NCI-H748 treated with DMSO at 0.1 percent for 48 hours (cell line): ENCODE data around the gene CCL3.
"Not testable (repeated sequence)": the region's sequence is repeated elsewhere in the genome, so short reads cannot be mapped to it uniquely, and the experiment has no call there.

Experiments
- DNase-seq: peaks from one replicate; lab custom pipeline; 2025; lab: John Stamatoyannopoulos, UW

Gene CCL3

DNA sequence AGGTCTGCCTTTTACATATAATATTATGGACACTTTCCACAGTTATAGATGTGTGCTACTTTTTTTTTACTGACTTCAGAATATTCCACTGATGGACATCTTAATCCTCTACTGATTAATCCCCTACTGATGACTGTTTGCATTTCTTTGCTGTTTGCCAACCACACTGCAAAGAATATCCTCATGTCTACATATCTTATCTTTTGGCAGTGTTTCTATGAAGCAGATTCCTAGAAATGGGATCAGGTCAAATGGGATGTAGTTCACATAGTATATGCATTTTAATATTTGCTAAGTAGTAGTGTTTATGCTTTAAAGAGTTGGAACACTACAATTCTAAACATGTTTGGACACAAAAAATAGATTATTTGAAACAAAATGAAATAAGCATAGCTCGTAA is 3.2 kb downstream of the CCL3 start:
- DNase-seq: no peak

DNA sequence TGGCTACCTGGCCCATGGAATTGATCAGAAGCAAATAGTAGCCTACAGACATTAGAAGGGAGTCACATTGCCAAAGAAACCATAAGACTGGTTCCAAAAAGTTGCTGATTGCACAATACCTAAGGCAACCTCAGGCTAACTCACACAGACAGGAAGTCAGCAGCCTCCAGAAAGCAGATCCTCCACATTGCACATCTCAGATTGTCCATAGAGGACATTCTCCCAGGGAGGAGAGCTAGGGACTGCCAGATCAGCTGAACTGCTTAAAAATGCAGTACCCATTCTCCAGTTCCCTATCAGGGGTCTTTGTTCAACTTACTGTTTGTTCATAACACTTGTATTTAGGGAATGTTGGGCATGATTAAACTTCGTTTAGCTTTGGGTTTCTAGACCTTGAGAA is 4.2 kb downstream of the CCL3 start:
- no peak for DNase-seq

DNA sequence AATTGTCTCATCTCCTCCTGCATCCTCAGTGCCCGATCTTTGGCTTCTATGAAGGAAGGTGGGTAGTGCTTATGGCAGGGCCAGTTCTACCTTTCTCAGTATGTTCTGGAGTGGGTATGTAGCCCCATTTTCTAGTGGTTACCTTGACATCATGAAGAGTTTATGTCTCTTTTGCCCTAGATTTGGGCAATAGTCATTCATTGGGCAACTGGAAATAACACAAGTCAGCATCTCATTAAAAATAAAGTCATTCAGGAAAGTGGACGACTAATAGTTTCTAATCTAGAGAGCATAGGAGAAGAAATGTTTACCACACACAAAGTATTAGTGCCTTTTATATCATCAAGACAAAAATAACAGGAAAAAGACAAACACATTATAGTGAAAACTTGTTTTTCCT is 6.3 kb downstream of the CCL3 start:
- not testable (repeated sequence) for DNase-seq

DNA sequence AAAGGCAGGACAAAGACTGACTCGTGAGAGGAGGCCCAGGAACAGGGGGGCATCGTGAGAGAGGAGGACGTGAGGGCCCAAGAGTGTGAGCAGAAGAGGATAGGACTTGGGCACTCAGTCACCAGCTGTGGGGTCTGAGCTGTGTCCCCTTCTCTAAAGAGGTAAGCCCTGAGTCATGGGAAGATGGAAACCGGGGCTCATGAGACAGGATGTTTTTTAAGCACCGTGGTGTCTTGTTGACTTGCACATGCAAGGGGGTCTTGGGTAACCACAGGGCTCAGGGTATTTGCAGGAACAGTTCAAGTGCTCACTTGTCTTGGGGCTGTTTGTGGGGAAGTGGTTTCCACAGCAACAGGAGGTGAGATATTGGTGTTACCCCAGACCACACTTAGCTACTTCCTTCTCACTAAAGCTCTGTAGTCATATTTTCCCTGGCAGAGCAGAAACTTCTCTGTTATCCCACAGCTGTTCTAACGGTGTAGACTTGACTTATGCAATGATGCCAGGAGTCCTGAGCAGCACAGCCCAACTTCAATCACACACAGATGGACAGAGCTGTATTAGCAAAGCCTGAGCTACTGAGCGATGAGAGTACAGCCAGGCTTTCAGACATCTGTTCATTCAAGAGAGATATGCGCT is 7.3 kb downstream of the CCL3 start:
- DNase-seq: not testable (repeated sequence)

DNA sequence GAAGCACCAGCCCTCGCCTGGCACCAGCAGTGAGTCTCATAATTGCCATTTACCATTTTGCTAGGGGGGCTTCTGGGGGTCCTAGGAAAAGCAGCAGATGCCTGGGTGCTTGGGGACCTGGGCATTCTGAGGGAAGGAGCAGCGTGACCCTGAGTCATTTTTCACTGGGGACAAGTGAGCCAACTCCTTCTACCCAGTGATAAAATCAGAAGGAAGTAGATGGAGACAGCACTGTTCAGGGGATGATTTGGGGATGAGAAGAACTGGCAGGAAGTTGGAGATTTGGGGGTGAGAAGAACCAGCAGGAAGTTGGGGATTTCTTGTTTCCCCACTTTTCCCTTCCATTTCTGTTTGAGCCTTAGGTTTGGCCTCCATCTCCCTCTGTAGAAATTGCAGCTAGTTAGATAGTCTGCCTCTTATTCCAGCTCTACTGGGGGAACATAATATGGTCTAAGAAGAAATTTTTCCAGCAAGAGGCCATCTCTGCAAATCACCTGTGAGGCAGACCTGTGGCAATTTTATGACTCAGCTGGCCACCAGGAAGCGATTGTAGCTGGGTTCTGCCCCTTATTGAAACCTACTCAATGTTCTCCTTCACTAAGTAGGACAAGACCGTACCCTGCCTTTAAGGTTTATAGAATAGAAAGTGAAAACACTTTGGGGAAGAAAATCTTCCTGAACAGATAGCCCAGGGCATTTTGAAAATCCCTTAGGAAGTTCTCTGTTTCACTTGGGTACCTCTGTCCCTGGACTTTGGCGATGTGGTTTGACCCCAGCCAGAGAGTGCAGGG is 8.1 kb downstream of the CCL3 start:
- DNase-seq: not testable (repeated sequence)

DNA sequence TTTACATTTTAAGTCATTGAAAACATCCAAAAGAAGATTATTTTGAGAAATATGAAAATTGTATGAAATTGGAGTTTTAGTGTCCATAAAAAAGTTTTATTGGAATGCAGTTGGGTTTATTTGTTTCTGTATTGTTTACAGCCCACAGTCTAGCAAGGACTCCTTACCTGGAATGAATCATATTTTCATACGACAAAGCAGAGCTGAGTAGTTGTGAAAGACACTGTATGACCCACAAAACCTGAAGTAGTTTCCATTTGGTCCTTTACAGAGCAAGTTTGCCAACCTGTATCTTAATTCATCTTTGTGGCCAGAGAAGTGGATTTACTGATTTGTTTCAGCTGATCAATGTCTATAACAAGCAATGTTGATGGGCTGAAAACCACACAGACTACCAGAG is 15.6 kb downstream of the CCL3 start:
- DNase-seq: no peak

DNA sequence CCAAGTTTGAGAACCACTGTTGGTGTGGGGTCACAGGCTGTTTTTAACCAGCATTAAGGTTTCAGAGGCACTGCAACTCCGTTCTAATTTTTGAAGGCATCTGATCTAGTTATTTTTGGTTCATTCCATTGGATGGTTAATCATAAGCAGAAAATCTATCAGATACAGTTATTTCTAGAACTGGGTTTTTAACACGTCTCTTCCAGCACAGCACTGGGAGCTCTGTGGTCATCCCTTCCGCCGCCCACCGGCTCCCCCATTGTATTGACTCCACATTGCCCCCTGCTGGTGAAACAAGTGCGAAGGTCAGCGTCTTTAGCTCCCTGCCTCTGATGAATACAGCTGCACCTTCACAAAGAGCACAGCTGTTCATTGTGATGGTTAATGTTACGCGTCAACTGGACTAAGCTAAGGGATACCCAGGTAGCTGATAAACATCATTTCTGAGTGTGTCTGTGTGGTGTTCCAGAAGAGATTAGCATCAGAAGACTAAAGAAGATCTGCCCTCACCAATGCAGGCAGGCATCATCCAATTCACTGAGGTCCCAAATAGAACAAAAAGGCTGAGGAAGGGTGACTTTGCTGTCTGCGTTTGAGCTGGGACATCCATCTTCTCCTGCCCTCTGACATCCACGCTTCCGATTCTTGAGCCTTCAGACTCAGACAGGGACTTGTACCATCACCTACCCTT is 17.4 kb downstream of the CCL3 start:
- DNase-seq: no peak

DNA sequence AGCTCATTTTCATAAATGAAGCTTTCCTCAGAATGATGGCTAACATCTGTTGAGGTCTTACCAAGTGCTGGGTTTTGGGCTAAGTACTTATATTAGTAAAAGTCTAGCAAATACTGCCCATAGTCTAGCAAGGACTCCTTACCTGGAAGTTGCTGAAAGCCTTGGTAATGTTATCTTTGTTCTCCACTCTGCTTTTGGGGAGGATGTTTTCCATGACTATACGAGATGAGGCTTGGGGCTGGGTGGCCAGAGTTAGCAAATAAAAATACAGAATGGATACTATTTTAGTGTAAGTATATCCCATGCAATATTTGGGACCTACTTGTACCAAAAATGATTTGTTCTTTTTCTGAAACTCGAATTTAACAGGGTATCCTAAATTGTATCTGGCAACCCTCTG is 18.2 kb downstream of the CCL3 start:
- no peak for DNase-seq

DNA sequence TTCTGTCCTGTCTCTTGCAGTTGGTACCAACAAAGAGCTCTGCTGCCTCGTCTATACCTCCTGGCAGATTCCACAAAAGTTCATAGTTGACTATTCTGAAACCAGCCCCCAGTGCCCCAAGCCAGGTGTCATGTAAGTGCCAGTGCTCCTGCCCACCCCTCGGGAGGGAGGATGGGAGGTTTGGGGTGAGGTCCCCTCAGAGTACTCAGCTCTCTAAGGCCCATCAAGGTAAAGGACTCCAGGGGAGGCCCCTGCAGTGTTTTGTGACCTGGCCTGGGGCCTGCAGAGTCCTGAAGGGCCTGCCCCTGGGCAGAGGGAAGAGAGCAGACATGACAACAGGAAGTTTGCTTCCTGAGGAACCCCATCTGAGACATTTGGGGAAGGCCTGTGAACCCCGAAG is 19.5 kb downstream of the CCL3 start:
- DNase-seq: no peak

DNA sequence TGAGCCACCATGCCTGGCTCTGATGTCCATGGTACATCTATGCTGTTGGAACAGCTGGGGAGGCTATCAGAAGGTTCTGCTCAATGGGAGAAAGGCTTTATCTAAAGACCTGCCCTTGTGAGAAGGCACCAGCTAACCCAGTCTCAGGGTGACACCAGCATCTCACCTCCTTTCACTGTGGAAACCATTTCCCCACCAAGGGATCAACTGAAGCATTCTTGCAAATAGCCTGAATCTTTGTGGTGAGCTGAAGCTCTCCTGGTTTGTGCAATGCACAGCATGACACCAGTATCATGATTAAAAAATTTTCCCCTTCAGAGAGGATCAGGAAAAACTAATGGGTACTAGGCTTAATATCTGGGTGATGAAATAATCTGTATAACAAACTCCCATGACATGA is 20.8 kb downstream of the CCL3 start:
- DNase-seq: no peak

DNA sequence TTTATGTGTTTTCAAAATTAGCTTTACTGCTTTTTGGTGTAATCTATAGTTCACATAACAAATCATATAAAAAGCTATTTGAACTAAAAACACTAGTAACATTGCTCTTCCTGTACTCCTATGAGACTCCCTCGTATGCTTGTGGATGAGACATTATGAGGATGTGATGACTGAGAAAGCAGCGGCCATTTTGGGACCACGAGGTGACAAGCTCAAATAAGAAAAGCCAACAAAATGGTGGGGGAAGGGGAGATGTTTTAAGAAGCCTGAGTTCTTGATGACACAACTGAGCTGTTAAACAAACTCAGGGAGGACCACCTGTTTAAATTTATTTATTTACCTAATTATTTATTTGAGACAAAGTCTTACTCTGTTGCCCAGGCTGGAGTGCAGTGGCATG is 21.4 kb downstream of the CCL3 start:
- no peak for DNase-seq

DNA sequence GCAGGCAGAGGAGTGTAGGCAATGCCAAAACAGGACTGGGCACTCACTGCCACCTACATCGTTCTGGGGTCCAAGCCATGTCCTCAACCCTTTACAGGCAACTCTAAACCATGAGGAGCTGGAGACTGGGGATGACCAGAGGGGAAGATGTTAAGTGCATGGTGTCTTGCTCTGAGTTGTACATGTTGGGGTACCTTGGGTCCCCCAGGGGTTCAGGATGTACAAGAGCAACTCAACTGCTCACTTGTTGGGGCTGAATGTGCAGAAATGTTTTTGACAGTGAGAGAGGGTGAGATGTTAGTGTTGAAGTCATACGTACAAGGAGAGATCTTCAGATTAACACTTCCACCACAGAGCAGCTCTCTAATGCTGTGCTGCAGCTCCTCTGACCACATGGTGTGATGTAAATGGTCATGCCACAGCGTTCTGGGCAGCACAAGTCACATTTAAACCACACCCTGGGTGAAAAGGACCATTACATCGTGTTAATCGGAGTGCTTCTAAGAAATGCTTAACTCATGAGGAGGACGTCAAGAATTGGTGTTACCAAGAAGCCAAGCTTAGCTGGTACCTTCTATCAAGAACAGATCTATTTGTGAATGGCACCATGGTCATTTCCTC is 23.5 kb downstream of the CCL3 start:
- DNase-seq: no peak

DNA sequence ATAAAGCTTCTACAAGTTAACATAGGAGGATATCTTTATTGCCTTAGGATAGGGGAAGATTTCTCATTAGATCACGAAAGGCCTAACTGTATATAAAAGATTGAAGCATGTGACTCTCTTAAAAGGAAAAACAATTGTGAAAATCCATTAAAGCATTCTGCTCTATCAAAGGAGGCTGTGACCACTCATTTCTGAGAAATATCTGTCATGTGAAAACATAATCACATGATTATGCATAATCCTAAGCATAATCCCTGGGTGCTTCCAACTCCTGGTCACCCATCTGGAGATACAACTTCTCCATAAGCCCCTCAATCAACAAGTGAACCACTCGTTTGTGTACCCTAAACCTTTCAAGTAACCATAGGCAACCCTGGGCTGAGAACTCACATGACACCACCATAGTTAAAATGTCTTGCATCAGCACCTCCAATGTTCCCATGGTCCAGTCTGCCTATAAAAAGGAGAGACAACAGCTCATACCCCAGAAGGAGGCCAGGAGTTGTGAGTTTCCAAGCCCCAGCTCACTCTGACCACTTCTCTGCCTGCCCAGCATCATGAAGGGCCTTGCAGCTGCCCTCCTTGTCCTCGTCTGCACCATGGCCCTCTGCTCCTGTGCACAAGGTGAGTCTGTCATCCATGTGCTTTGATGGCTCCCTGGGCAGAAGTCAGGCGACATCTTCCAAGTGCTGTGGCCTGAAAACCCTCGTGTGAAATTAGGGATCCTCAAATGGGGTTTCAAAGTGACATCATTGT is 26.0 kb downstream of the CCL3 start, which contains the start of gene CCL18:
CCL18 (plus strand) TSS at position 487 of the 756 bp plus-strand sequence; CDS start at position 558, 71 bp downstream.
- DNase-seq: no peak

DNA sequence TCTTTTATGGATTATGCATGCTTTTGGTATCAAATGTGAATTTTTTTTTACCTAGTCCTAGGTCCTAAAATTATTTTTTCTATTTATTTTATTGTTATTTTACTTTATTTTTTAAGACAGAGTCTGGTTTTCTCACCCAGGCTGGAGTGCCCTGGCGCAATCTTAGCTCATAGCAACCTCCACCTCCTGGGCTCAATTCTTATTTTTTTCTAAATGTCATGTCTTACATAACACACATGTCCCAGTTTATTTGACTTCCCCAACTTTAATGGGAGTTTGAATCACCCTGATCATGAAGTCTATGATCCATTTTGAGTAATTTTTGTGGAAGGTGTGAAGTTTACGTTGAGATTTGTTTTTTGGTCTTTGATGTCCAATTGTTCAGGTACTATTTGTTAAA is 29.1 kb downstream of the CCL3 start:
- DNase-seq: no peak

DNA sequence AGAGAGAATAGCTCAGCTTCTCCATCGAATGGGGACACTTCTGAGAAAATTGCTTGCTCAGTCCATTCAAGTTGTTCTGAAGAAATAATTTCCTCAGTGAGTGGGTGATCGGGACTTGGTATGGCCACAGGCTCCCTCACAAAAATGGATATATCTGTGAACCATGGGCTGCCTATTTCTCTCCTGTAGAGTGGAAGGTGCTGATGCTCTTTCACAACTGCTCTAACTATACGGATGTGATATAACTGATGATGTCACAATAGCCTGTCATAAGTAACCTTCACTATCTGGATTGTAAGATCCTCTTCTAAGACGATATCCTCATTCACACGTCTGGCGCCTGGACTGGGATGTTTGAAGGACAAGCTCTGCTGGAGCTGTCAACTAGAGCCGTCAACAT is 30.5 kb downstream of the CCL3 start:
- no peak for DNase-seq

DNA sequence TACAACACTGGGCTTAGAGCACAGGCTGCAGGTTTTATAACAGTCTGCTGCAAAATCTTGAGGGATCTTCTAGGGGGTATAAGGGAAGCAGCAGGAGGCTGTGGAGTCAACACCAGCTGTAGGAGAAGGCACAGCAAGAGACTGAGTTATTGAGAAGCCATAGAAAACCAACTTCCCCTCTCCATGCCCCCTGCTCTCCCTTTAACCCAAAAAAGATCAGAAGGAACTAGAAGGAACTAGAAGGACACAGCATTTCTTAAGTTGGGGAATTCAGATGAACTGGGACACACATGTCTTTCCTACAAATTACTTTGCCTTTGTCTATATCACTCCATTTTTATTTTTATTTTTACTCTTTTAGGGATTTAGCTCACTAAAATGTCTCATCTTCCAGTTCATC is 32.0 kb downstream of the CCL3 start:
- no peak for DNase-seq

DNA sequence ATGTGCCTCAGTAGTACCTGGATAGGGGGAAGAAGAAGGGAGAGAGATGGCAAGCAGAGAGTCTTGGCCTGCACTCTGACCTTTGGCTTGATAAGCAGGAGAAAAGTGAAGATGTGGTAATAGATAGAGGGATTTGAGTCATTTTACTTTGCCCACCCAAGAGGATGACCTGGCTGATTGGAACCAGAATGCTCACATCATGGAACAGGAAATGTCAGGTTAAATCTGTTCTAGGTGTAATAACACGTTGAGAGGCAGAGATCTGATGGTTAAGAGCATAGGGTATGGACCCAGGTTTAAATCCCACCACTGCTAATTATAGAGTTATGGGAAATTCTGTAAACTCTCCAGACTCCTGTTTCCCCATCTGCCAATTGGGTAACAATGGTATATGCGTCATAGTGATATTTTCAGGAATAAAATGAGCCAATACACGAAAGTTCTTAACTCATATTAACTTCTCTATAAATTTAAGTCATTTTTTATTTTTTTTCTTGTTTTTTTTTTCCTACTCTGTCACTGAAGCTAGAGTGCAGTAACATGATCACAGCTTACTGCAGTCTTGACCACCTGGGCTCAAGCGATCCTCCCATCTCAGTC is 33.9 kb downstream of the CCL3 start:
- DNase-seq: no peak

DNA sequence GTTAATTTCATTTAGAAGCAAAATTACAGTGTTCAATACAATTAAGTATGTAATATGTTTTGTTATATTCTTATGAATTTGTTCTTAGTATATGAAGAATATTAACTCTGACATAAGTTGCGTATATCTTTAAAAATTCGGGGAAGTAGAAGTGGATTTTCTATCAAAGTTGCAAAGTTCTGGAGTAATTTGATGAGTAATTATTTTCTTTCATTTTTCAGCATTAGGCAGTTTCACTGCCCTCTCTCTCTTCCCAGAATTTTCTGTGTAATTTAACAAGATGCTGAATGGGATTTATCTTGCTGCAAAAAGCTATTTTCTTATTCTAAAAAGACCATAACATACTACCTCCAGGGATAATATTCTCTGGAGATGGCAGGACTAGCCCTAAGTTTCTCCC is 34.8 kb downstream of the CCL3 start:
- DNase-seq: no peak

DNA sequence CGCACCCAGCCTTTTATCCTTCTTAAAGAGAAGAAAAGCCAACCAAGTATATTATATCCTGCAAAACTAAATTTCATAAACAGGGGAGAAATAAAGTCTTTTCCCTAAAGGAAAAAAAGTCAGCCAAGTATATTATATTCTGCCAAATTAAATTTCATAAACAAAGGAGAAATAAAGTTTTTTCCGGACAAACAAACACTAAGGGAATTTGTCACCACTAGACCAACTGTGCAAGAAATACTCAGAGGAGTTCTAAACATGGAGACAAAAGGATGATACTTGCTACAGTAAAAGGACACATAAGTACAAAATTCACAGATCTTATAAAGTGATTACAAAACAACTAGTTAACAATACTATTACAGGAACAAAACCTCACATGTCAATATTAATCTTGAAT is 40.3 kb downstream of the CCL3 start:
- DNase-seq: no peak

DNA sequence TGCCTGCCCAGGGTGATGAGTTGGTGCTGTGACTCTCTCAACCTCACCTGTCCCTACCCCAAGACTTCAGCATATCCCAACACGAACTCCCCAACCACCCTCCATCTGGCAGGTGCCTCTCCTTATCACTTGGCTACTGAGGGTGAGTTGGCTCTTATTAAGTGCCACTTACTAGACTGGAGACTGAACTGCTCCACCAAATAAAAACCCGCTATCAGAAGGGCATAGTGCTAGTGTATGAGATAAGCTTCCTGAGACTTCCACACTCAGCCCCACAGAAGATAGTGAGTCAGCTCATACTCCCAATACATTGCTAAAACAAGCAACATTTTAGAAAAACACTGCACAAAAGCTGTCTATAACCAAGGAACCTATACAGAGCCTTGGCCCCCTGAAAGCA is 41.9 kb downstream of the CCL3 start:
- no peak for DNase-seq
